K562 (cell line): ENCODE results near the gene TRIM62. TPM values are rescaled to one million over a fixed set of nuclear protein-coding genes. Genes with fewer than 3 reads are reported as not detected.

Experiments used
- ARHGAP35 ChIP-seq: fragments of 450-650 bp; IDR thresholded peaks from 2 replicates; pipeline ENCODE4 v1.6.1; 2018; ENCODE audit not compliant: partially characterized antibody
- ARID1B ChIP-seq: fragments of 450-650 bp; IDR thresholded peaks from 2 replicates; pipeline ENCODE4 v1.6.1; 2016; ENCODE audit warnings: antibody characterized with exemption, mild to moderate bottlenecking, inconsistent platforms
- BHLHE40 ChIP-seq: IDR thresholded peaks from 2 replicates; pipeline ENCODE4 v1.6.1; 2011; ENCODE audit warnings: low read length, improper control_type of control experiment
- DPF2 ChIP-seq: fragments of 450-650 bp; IDR thresholded peaks from 2 replicates; pipeline ENCODE4 v1.6.1; 2016
- IRF2 ChIP-seq: sonication (generic); formaldehyde crosslinking; IDR thresholded peaks from 2 replicates; pipeline ENCODE4 v1.8.1; 2022; ENCODE audit warnings: mild to moderate bottlenecking, missing genetic modification reagents
- MCM7 ChIP-seq, 2 experiments: fragments of 450-650 bp; IDR thresholded peaks; 2 replicates each; pipeline ENCODE4 v1.6.1; 2016 to 2018
- MNT ChIP-seq, 2 experiments: fragments of 450-650 bp; conservative IDR thresholded peaks; 2 replicates each; pipeline ENCODE4 v1.6.1; 2017; ENCODE audit warnings: mild to moderate bottlenecking in 2 of 2, moderate library complexity in 2 of 2
- NONO ChIP-seq, 2 experiments: fragments of 200-400 bp in 1 of 2; fragments of 450-650 bp in 1 of 2; formaldehyde crosslinking in 1 of 2; IDR thresholded peaks; 2 replicates each; pipeline ENCODE4 v1.6.1; 2017; ENCODE audit warnings: low read depth in 2 of 2, mild to moderate bottlenecking in 2 of 2, moderate library complexity in 2 of 2, low read length in 1 of 2
- NRF1 ChIP-seq, 2 experiments: fragments of 450-650 bp; IDR thresholded peaks in 1 of 2; conservative IDR thresholded peaks in 1 of 2; 2 replicates each; pipeline ENCODE4 v1.6.1; 2014; ENCODE audit warnings: mild to moderate bottlenecking in 2 of 2
- PCBP1 ChIP-seq: fragments of 200-400 bp; formaldehyde crosslinking; IDR thresholded peaks from 2 replicates; pipeline ENCODE4 v1.6.1; 2018; ENCODE audit warnings: mild to moderate bottlenecking, low read depth, low read length; ENCODE audit not compliant: poor library complexity, severe bottlenecking
- POU5F1 ChIP-seq: fragments of 150-350 bp; IDR thresholded peaks from 2 replicates; pipeline ENCODE4 v1.6.1; 2014; ENCODE audit warnings: borderline replicate concordance, low read length, low read depth, mild to moderate bottlenecking; ENCODE audit not compliant: partially characterized antibody
- RBBP5 ChIP-seq: fragments of 200-600 bp; sonication (generic); IDR thresholded peaks from 2 replicates; pipeline ENCODE4 v1.6.1; 2012; ENCODE audit warnings: borderline replicate concordance, mild to moderate bottlenecking, low read length, control low read depth, inconsistent platforms; ENCODE audit not compliant: insufficient read depth, poor library complexity, severe bottlenecking
- SIN3B ChIP-seq: fragments of 450-650 bp; IDR thresholded peaks from 2 replicates; pipeline ENCODE4 v1.6.1; 2017; ENCODE audit warnings: low read depth, mild to moderate bottlenecking, moderate library complexity
- SMARCC2 ChIP-seq: fragments of 450-650 bp; IDR thresholded peaks from 2 replicates; pipeline ENCODE4 v1.6.1; 2017; ENCODE audit warnings: antibody characterized with exemption, moderate library complexity, mild to moderate bottlenecking, low read depth
- STAT6 ChIP-seq: sonication (generic); formaldehyde crosslinking; IDR thresholded peaks from 2 replicates; pipeline ENCODE4 v1.8.1; 2023; ENCODE audit warnings: mild to moderate bottlenecking, missing genetic modification reagents
- TCF15 ChIP-seq: fragments of 250-450 bp; sonication (Bioruptor Pico); IDR thresholded peaks from 2 replicates; pipeline ENCODE4 v1.8.0; 2022; ENCODE audit warnings: moderate library complexity, mild to moderate bottlenecking, inconsistent platforms
- THRAP3 ChIP-seq: fragments of 450-650 bp; IDR thresholded peaks from 2 replicates; pipeline ENCODE4 v1.6.1; 2016; ENCODE audit warnings: mild to moderate bottlenecking, inconsistent platforms, borderline replicate concordance
- VEZF1 ChIP-seq: fragments of 200-800 bp; sonication (Bioruptor generic); IDR thresholded peaks from 2 replicates; pipeline ENCODE4 v1.6.1; 2017; ENCODE audit warnings: missing genetic modification characterization, missing compliant biosample characterization
- XRCC4 ChIP-seq: IDR thresholded peaks from one replicate; pipeline ENCODE4 v1.6.1; 2011; ENCODE audit not compliant: insufficient read depth, insufficient read length; ENCODE audit errors: extremely low read depth
- ZNF143 ChIP-seq: sonication (generic); formaldehyde crosslinking; IDR thresholded peaks from 2 replicates; pipeline ENCODE4 v1.9.0; 2022; ENCODE audit warnings: mild to moderate bottlenecking, missing genetic modification reagents
- ZNF699 ChIP-seq: fragments of 250-450 bp; sonication (Bioruptor Pico); IDR thresholded peaks from 2 replicates; pipeline ENCODE4 v1.8.0; 2021; ENCODE audit warnings: mild to moderate bottlenecking, moderate library complexity; ENCODE audit not compliant: insufficient replicate concordance
- ZNF77 ChIP-seq: fragments of 250-450 bp; sonication (Bioruptor Pico); IDR thresholded peaks from 2 replicates; pipeline ENCODE4 v1.5.0; 2020
- polyA plus RNA-seq, 8 experiments: library from polyadenylated mRNA; depleted of rRNA in 4 of 8; stranded (reverse) in 5 of 8; unstranded in 3 of 8; fragments of >200 nt; fragmentation: Nextera tagmentation in 2 of 8; fragmentation: Illumina TruSeq in 1 of 8; extraction: Ambion mirVana in 2 of 8; extraction: Trizol in 1 of 8; gene quantifications; 2 replicates each; pipeline versions ENCODE4 v1.2.1 to v1.2.3, GENCODE V29; 2011 to 2014; ENCODE audit warnings: inconsistent platforms in 1 of 8, missing spikeins in 1 of 8
- total RNA-seq, 7 experiments: library from RNA; depleted of rRNA in 6 of 7; stranded (reverse); fragments of >200 nt in 6 of 7; fragmentation: Illumina TruSeq in 2 of 7; extraction: Trizol in 2 of 7; gene quantifications; 2 replicates each; pipeline versions ENCODE4 v1.2.1 to v1.2.3, GENCODE V29; 2011 to 2021; ENCODE audit warnings: low replicate concordance in 1 of 7

TRIM62 gene
- total and polyA plus RNA-seq, 9 of the 15 experiments (the other 6 are each of a cell fraction or from before 2014, with no cell fraction given), result 0.18 to 2.3 (median 0.52) TPM

GRCh38 chr1:33097137-33097611 lies 84.7 kb downstream of the TRIM62 start (continued):
- TF ChIP-seq MNT (conservative IDR thresholded peaks at IDR 0.05) (0 out of 4 replicates have a peak, but pooled peaks of 1 of the 2 experiments have one; percentile 13), RBBP5 (no peak), THRAP3 (no peak), XRCC4 (no peak), POU5F1 (no peak), TCF15 (CRISPR knock-in tag) (no peak), DPF2 (peak; percentile 49), SMARCC2 (no peak), ZNF143 (CRISPR knock-in tag) (no peak), STAT6 (CRISPR knock-in tag) (no peak), IRF2 (CRISPR knock-in tag) (no peak), ARID1B (peak; percentile 36; the same call in 1 of the 2 replicates), VEZF1 (CRISPR knock-in tag) (peak; percentile 35; the same call in 1 of the 2 replicates), ZNF77 (CRISPR knock-in tag) (no peak), NONO (IDR thresholded peaks at IDR 0.05; ENCODE audit: low read depth in 2 of 2, low read length in 1 of 2) (no peak), MCM7 (IDR thresholded peaks at IDR 0.05) (no peak), SIN3B (no peak), NRF1 (conservative IDR thresholded peaks at IDR 0.05 in 1 of 2, IDR thresholded peaks at IDR 0.05 in 1 of 2) (no peak), ZNF699 (CRISPR knock-in tag) (no peak), ARHGAP35 (no peak), BHLHE40 (no peak), PCBP1 (no peak)
